WERI-Rb-1 (cell line): ENCODE results near the gene N4BP2L1.
A peak's percentile ranks its signal among the peaks of the same experiment; 100 is the strongest.

ENCODE experiments used
- DNase-seq: peaks from one replicate; pipeline ENCODE4 v3.0.0-alpha.2; 2020
- H3K27ac ChIP-seq: fragments of 250-450 bp; sonication (Bioruptor Pico); 2 replicates; pipeline ENCODE4 v1.5.1; 2020; ENCODE audit warnings: mild to moderate bottlenecking, moderate library complexity
- H3K27me3 ChIP-seq: fragments of 250-450 bp; sonication (Bioruptor Pico); 2 replicates; pipeline ENCODE4 v1.5.1; 2021; ENCODE audit warnings: mild to moderate bottlenecking, low read depth, moderate library complexity; ENCODE audit not compliant: insufficient read depth, severe bottlenecking
- H3K36me3 ChIP-seq: fragments of 250-450 bp; sonication (Bioruptor Pico); 2 replicates; pipeline ENCODE4 v1.5.1; 2020; ENCODE audit warnings: mild to moderate bottlenecking, moderate library complexity
- H3K4me3 ChIP-seq: 2 replicates; pipeline ENCODE4 v1.5.1; 2011; ENCODE audit warnings: low read depth, mild to moderate bottlenecking, control low read depth, low read length
- H3K9me3 ChIP-seq: fragments of 250-450 bp; sonication (Bioruptor Pico); 2 replicates; pipeline ENCODE4 v1.5.1; 2021; ENCODE audit warnings: mild to moderate bottlenecking, moderate library complexity; ENCODE audit not compliant: severe bottlenecking
- CTCF ChIP-seq: IDR thresholded peaks from 2 replicates; pipeline ENCODE4 v1.5.1; 2011; ENCODE audit warnings: low read depth, mild to moderate bottlenecking, control low read depth, inconsistent platforms, low read length

Gene N4BP2L1

DNA sequence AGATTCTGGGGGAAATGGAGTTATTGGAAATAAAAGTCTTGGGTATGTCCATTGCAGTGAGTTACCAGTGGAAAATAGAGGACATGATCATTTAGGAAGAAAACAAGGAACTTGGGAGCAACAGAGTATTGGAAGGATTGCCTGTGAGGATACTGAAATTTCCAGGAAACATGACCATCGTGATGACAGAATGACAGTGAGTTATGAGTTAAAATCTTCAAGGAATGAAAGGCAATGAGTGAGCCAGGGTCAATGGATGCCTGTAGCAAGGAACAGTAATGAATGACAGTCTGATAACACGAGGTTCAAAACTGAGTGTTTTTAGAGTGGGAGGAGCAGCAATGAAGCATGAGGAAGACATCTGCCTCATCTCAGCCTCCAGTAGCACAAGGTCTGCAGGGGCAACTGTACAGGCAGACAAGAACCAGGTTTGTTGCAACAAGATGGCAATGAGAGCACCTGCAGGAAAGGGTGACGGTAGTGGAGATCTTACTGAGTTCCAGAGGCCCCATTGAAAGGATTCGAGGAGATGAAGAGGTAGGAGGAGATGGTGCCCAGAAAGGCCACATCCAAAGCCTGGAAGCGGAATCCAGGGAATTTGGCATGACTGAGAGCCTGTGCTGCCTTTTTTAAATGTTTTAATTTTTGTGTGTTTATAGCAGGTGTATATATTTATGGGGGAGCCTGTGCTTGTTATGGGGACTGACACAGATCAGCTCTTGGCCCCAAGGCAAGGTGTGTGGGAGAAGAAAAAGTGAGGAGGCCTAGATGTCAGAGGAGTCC lies 43.9 kb downstream of the N4BP2L1 start:
- Histone ChIP-seq H3K27ac (no peak overlapping the region), H3K4me3 (no peak overlapping the region), H3K36me3 (peaks cover 38% of the 10 kb centered on the region), H3K9me3 (no peaks in the 10 kb centered on the region), H3K27me3 (no peaks in the 10 kb centered on the region)
- TF ChIP-seq CTCF: no peak
- no peak for DNase-seq

DNA sequence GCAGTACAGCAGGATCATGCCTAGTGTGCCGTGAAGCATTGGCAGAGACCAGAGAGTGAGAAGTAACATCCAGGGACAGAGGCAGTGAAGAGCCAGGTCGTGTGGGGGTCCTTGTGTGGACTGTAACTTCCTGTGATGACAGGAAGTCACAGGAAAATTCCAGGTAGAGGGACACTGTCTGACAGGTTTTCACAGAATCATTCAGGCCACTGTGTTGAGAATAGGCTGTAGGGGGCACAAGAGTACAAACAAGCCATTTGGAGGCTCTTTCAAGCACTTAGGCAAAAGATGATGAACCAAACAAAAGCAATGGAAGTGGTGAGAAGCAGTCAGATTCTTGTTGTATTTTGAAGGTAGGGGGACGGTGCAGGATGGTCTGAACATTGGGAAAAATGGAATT lies 46.4 kb downstream of the N4BP2L1 start:
- peak; percentile 52; the same call in 1 of the 2 replicates for TF ChIP-seq CTCF
- peaks cover 40% of the 10 kb centered on the region for H3K36me3 ChIP-seq
- no peak overlapping the region for H3K27ac ChIP-seq
- no peak for DNase-seq
- H3K27me3 ChIP-seq: no peaks in the 10 kb centered on the region
- H3K9me3 ChIP-seq: no peaks in the 10 kb centered on the region
- H3K4me3 ChIP-seq: no peak overlapping the region

GRCh38 chr13:32378012-32378411 lies 49.9 kb downstream of the N4BP2L1 start:
- no peak for DNase-seq
- TF ChIP-seq CTCF: no peak
- H3K27ac ChIP-seq: no peak overlapping the region
- no peak overlapping the region for H3K4me3 ChIP-seq
- H3K27me3 ChIP-seq: no peaks in the 10 kb centered on the region
- H3K9me3 ChIP-seq: no peaks in the 10 kb centered on the region
- H3K36me3 ChIP-seq: peaks cover 36% of the 10 kb centered on the region

- TF ChIP-seq CTCF: no peak
- no peak overlapping the region for H3K4me3 ChIP-seq
- H3K27ac ChIP-seq: no peak overlapping the region
- peaks cover 26% of the 10 kb centered on the region for H3K36me3 ChIP-seq
- no peaks in the 10 kb centered on the region for H3K27me3 ChIP-seq
- DNase-seq: no peak
- no peaks in the 10 kb centered on the region for H3K9me3 ChIP-seq
Measured at GRCh38 chr13:32376642-32377415, 51.1 kb downstream of the N4BP2L1 start.

GRCh38 chr13:32370805-32371204 lies 57.1 kb downstream of the N4BP2L1 start:
- Histone ChIP-seq H3K9me3 (no peaks in the 10 kb centered on the region), H3K4me3 (no peak overlapping the region), H3K27ac (no peak overlapping the region), H3K36me3 (peaks cover 30% of the 10 kb centered on the region), H3K27me3 (no peaks in the 10 kb centered on the region)
- TF ChIP-seq CTCF: no peak
- DNase-seq: no peak
